Neural cell (in vitro differentiated cells): Measurements from ENCODE around the gene ATP9B. TPM values are rescaled to one million over a fixed set of nuclear protein-coding genes. Genes with fewer than 3 reads are reported as not detected.

Source experiments
- H2AFZ ChIP-seq: fragments of 200-600, 300-800 bp; sonication (generic), shearing (Covaris generic); 2 replicates; pipeline ENCODE4 v1.6.0; 2014; ENCODE audit warnings: low read depth, mild to moderate bottlenecking, antibody characterized with exemption, low read length, moderate library complexity
- H3F3A ChIP-seq: fragments of 200-600 bp; shearing (Covaris generic); 2 replicates; pipeline ENCODE4 v1.6.1; 2016; ENCODE audit warnings: mild to moderate bottlenecking, moderate library complexity, mixed read lengths, antibody characterized with exemption, low read length; ENCODE audit not compliant: insufficient read depth, poor library complexity, severe bottlenecking
- H3K27ac ChIP-seq: fragments of 200-600, 300-800 bp; sonication (generic), shearing (Covaris generic); 2 replicates; pipeline ENCODE4 v1.5.1; 2014; ENCODE audit warnings: mild to moderate bottlenecking, low read length, moderate library complexity
- H3K27me3 ChIP-seq: fragments of 300-800, 200-600 bp; sonication (generic), shearing (Covaris generic); 2 replicates; pipeline ENCODE4 v1.6.0; 2014; ENCODE audit warnings: mild to moderate bottlenecking, low read depth, low read length, moderate library complexity; ENCODE audit not compliant: insufficient read depth
- H3K36me3 ChIP-seq: fragments of 300-800, 200-600 bp; sonication (generic), shearing (Covaris generic); 2 replicates; pipeline ENCODE4 v1.5.1; 2014; ENCODE audit warnings: mild to moderate bottlenecking, antibody characterized with exemption, low read length, moderate library complexity; ENCODE audit not compliant: insufficient read depth
- H3K4me2 ChIP-seq: fragments of 300-800, 200-600 bp; sonication (generic), shearing (Covaris generic); 2 replicates; pipeline ENCODE4 v1.6.0; 2014; ENCODE audit warnings: mild to moderate bottlenecking, low read length
- H3K4me3 ChIP-seq: fragments of 300-800, 200-600 bp; sonication (generic), shearing (Covaris generic); 2 replicates; pipeline ENCODE4 v1.5.1; 2014; ENCODE audit warnings: mild to moderate bottlenecking, low read length, moderate library complexity
- H3K79me2 ChIP-seq: fragments of 200-600 bp; shearing (Covaris generic); replicated peaks from 2 replicates; pipeline ENCODE4 v1.6.0; 2014; ENCODE audit warnings: mild to moderate bottlenecking, low read length, moderate library complexity; ENCODE audit not compliant: insufficient read depth
- H3K9ac ChIP-seq: fragments of 300-800, 200-600 bp; sonication (generic), shearing (Covaris generic); 2 replicates; pipeline ENCODE4 v1.6.1; 2016; ENCODE audit warnings: mild to moderate bottlenecking, low read length, mixed read lengths
- H3K9me2 ChIP-seq: fragments of 200-600 bp; shearing (Covaris generic); 2 replicates; pipeline ENCODE4 v1.6.1; 2016; ENCODE audit warnings: mild to moderate bottlenecking, low read length, mixed read lengths; ENCODE audit not compliant: insufficient read depth
- H3K9me3 ChIP-seq: fragments of 200-600, 300-800 bp; sonication (generic), shearing (Covaris generic); 2 replicates; pipeline ENCODE4 v1.6.1; 2016; ENCODE audit warnings: mild to moderate bottlenecking, mixed run types, low read length, moderate library complexity, mixed read lengths
- H4K20me1 ChIP-seq: fragments of 200-600 bp; shearing (Covaris generic); 2 replicates; pipeline ENCODE4 v1.6.1; 2016; ENCODE audit warnings: mild to moderate bottlenecking, mixed run types; ENCODE audit not compliant: insufficient read depth
- CTCF ChIP-seq: fragments of 450-650 bp; IDR thresholded peaks from 2 replicates; pipeline ENCODE4 v1.5.1; 2014; ENCODE audit warnings: antibody characterized with exemption, mild to moderate bottlenecking, moderate library complexity; ENCODE audit not compliant: poor library complexity, severe bottlenecking
- EP300 ChIP-seq: fragments of 450-650 bp; conservative IDR thresholded peaks from 2 replicates; pipeline ENCODE4 v1.6.1; 2014; ENCODE audit warnings: antibody characterized with exemption, mild to moderate bottlenecking, moderate library complexity; ENCODE audit not compliant: poor library complexity, severe bottlenecking
- EZH2 ChIP-seq: fragments of 200-600, 300-800 bp; shearing (Covaris generic), sonication (generic); IDR thresholded peaks from 2 replicates; pipeline ENCODE4 v1.6.1; 2014; ENCODE audit warnings: antibody characterized with exemption, low read length, borderline replicate concordance, mild to moderate bottlenecking; ENCODE audit not compliant: insufficient read depth, poor library complexity, severe bottlenecking
- MXI1 ChIP-seq: fragments of 450-650 bp; conservative IDR thresholded peaks from 2 replicates; pipeline ENCODE4 v1.6.1; 2014; ENCODE audit warnings: antibody characterized with exemption, mild to moderate bottlenecking; ENCODE audit not compliant: poor library complexity, severe bottlenecking
- POLR2AphosphoS5 ChIP-seq: IDR thresholded peaks from 2 replicates; pipeline ENCODE4 v1.6.1; 2012
- RAD21 ChIP-seq: fragments of 450-650 bp; conservative IDR thresholded peaks from 2 replicates; pipeline ENCODE4 v1.6.1; 2014; ENCODE audit warnings: antibody characterized with exemption, mild to moderate bottlenecking, moderate library complexity
- REST ChIP-seq: IDR thresholded peaks from 2 replicates; pipeline ENCODE4 v1.6.1; 2012; ENCODE audit warnings: borderline replicate concordance
- SMC3 ChIP-seq: fragments of 450-650 bp; conservative IDR thresholded peaks from 2 replicates; pipeline ENCODE4 v1.6.1; 2014; ENCODE audit warnings: antibody characterized with exemption, mild to moderate bottlenecking, moderate library complexity; ENCODE audit not compliant: poor library complexity
- TAF1 ChIP-seq: IDR thresholded peaks from 2 replicates; pipeline ENCODE4 v1.6.1; 2012; ENCODE audit warnings: low read depth
- polyA plus RNA-seq: library from polyadenylated mRNA; depleted of rRNA; stranded (reverse); fragments of >200 nt; gene quantifications from 2 replicates; pipeline ENCODE4 v1.2.3, GENCODE V29; 2014

The ATP9B gene
- polyA plus RNA-seq, 1 donor from 2014 or later, result 15.4 TPM

- no peak overlapping the region for H3K4me3 ChIP-seq
- H3K9me2 ChIP-seq, result no peaks in the 10 kb centered on the region
- H3K27me3 ChIP-seq, result no peaks in the 10 kb centered on the region
- no peak overlapping the region for H3K27ac ChIP-seq
- H4K20me1 ChIP-seq, result no peaks in the 10 kb centered on the region
- no peaks in the 10 kb centered on the region for H3K9me3 ChIP-seq
- H3F3A ChIP-seq, result no peaks in the 10 kb centered on the region
- TF ChIP-seq CTCF (no peak), RAD21 (no peak), SMC3 (no peak), POLR2AphosphoS5 (no peak), MXI1 (no peak), TAF1 (no peak), EZH2 (no peak), REST (no peak), EP300 (no peak)
- H3K79me2 ChIP-seq, result no peaks in the 10 kb centered on the region
- no peaks in the 10 kb centered on the region for H3K36me3 ChIP-seq
- no peak overlapping the region for H3K4me2 ChIP-seq
- no peak overlapping the region for H3K9ac ChIP-seq
- no peak overlapping the region for H2AFZ ChIP-seq
Observed at GRCh38 chr18:79217979-79218604, 148.9 kb downstream of the ATP9B start.

DNA sequence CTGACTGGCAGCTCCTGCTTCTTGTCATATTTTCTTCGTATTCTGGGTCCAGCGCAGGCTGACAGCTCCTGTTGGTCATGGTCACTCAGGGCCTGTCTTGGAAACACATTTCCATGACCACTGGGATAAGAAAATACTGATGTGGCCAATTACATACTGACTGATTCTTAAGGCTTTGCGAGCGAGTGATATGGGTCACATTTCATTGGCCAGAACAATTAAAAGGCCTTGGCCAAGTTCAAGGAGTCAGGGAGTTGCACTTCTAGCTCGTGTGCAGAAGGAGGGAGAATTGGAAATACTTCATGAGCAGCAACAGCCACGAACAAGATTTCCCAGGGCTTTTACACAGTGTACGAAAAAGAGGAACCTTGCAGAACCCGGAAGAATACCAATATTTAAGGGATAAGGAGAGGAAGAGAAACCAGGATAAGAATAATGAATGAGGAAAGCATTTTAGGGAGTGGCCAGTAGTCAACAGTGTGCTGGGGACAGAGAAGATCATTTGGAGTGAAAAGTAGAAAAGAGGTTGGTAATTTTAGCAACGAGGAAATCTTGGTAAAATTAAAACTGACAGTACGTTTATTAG is 149.5 kb downstream of the ATP9B start:
- Histone ChIP-seq H4K20me1 (no peaks in the 10 kb centered on the region), H3K27ac (no peak overlapping the region), H3K9me3 (no peaks in the 10 kb centered on the region), H3K4me2 (no peak overlapping the region), H3K9me2 (no peaks in the 10 kb centered on the region), H3K36me3 (no peaks in the 10 kb centered on the region), H3K4me3 (no peak overlapping the region), H2AFZ (no peak overlapping the region), H3K9ac (no peak overlapping the region), H3F3A (no peaks in the 10 kb centered on the region), H3K27me3 (no peaks in the 10 kb centered on the region), H3K79me2 (no peaks in the 10 kb centered on the region)
- no peak for TF ChIP-seq TAF1
- TF ChIP-seq CTCF, result no peak
- no peak for TF ChIP-seq MXI1
- TF ChIP-seq POLR2AphosphoS5, result no peak
- no peak for TF ChIP-seq SMC3
- TF ChIP-seq RAD21, result no peak
- TF ChIP-seq EP300, result no peak
- no peak for TF ChIP-seq EZH2
